Activated CD8-positive, alpha-beta memory T cell treated with anti-CD3 and anti-CD28 coated beads, Interleukin-2, amount 10 ng/mL, durations not matched to agents 7 days and 5 days (primary cell): ENCODE measurements around the gene CSRNP3. TPM values are rescaled to one million over a fixed set of nuclear protein-coding genes. Genes with fewer than 3 reads are reported as not detected.

Source experiments
- ATAC-seq: fragments of 150-1000 bp; cut with Tn5 transposase; one replicate; pipeline ENCODE4 v1.10.0; 2021; ENCODE audit warnings: moderate library complexity
- CTCF ChIA-PET: fragments of 350-600 bp; sonication (Branson Sonifier 250); formaldehyde crosslinking; loops from one replicate; lab custom pipeline; 2021; ENCODE audit warnings: antibody characterized with exemption; lab: Charles Lee
- DNase-seq: peaks from one replicate; pipeline ENCODE4 v3.0.0-alpha.2; 2020
- H3K27ac Mint-ChIP-seq: one replicate; pipeline ENCODE4 v1.8.0; 2021; ENCODE audit warnings: mild to moderate bottlenecking, mixed read lengths
- H3K27me3 Mint-ChIP-seq: one replicate; pipeline ENCODE4 v1.8.0; 2021; ENCODE audit warnings: mixed read lengths
- H3K36me3 Mint-ChIP-seq: one replicate; pipeline ENCODE4 v1.8.0; 2021; ENCODE audit warnings: mild to moderate bottlenecking, mixed read lengths
- H3K4me1 Mint-ChIP-seq: one replicate; pipeline ENCODE4 v1.8.0; 2021; ENCODE audit warnings: mixed read lengths
- H3K4me3 Mint-ChIP-seq: one replicate; pipeline ENCODE4 v1.8.0; 2021; ENCODE audit warnings: mild to moderate bottlenecking, moderate library complexity, mixed read lengths
- H3K9me3 Mint-ChIP-seq: one replicate; pipeline ENCODE4 v1.8.0; 2022; ENCODE audit warnings: low read depth, mixed read lengths
- total RNA-seq, 2 experiments: library from RNA; stranded (reverse); gene quantifications; one replicate each; pipeline ENCODE4 v1.2.3, GENCODE V29; 2021

CSRNP3 gene
- total RNA-seq, 2 experiments from 2014 or later, result not detected

DNA sequence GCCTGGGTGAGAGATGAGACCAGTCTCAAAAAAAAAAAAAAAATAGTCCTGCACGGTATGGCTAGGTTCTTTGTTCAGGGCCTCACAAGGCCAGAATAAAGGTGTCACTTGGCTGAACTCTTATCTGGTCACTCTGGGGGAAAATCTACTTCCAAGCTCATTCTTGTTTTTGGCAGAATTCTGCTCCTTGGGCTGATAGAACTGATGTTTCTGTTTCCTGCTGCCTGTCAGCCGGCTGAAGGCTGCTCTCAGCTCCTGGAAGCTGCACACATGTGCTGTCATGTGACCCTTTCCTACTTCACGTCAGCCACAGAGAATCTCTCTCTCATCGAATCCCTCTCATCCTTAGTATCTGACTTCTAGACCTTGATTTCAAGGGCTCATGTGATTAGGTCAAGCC, 10.4 kb downstream of the CSRNP3 start:
- Mint-ChIP-seq H3K4me3 (no peak overlapping the region), H3K27ac (no peak overlapping the region), H3K27me3 (no peaks in the 10 kb centered on the region), H3K36me3 (no peaks in the 10 kb centered on the region), H3K9me3 (no peaks in the 10 kb centered on the region), H3K4me1 (no peaks in the 10 kb centered on the region)
- CTCF ChIA-PET, result interaction anchor here (0.7 kb wide), 1 partner anchor 11 kb away, joined by 3 read pairs; the partner anchor contains the start of gene CSRNP3
- no peak for DNase-seq
- ATAC-seq, result no peak

DNA sequence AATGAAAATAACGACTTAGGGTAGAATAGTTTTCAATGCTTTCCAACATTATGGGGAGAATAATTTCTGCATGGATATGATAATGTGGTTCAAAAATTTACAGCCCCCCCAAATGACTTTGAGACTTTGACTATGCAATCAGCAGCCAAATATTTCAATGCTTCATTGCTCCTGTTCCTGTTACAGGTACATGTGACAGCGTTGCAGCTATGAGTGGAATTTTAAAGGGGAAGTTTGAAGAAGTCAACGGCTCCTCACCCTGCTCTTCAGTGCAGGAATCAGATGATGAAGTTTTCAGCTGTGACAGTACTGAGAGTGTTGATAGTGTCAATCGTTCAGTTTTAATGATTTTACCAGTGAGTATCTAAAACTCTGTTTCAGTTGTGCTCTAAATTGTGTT, 25.1 kb downstream of the CSRNP3 start:
- CTCF ChIA-PET, result no interaction called here
- H3K4me1 Mint-ChIP-seq, result no peaks in the 10 kb centered on the region
- no peak for ATAC-seq
- no peaks in the 10 kb centered on the region for H3K27me3 Mint-ChIP-seq
- no peaks in the 10 kb centered on the region for H3K9me3 Mint-ChIP-seq
- H3K4me3 Mint-ChIP-seq, result no peak overlapping the region
- no peaks in the 10 kb centered on the region for H3K36me3 Mint-ChIP-seq
- no peak for DNase-seq
- no peak overlapping the region for H3K27ac Mint-ChIP-seq

GRCh38 chr2:165497659-165498317, 28.3 kb downstream of the CSRNP3 start:
- DNase-seq (no peak), ATAC-seq (no peak)
- H3K9me3 Mint-ChIP-seq, result no peaks in the 10 kb centered on the region
- no peak overlapping the region for H3K27ac Mint-ChIP-seq
- no peaks in the 10 kb centered on the region for H3K4me1 Mint-ChIP-seq
- CTCF ChIA-PET, result no interaction called here
- H3K36me3 Mint-ChIP-seq, result no peaks in the 10 kb centered on the region
- no peak overlapping the region for H3K4me3 Mint-ChIP-seq
- no peaks in the 10 kb centered on the region for H3K27me3 Mint-ChIP-seq

GRCh38 chr2:165499131-165499530, 29.6 kb downstream of the CSRNP3 start:
- H3K4me3 Mint-ChIP-seq, result no peak overlapping the region
- H3K36me3 Mint-ChIP-seq, result no peaks in the 10 kb centered on the region
- H3K4me1 Mint-ChIP-seq, result no peaks in the 10 kb centered on the region
- H3K27ac Mint-ChIP-seq, result no peak overlapping the region
- DNase-seq (no peak), ATAC-seq (no peak)
- no peaks in the 10 kb centered on the region for H3K27me3 Mint-ChIP-seq
- CTCF ChIA-PET, result no interaction called here
- no peaks in the 10 kb centered on the region for H3K9me3 Mint-ChIP-seq

DNA sequence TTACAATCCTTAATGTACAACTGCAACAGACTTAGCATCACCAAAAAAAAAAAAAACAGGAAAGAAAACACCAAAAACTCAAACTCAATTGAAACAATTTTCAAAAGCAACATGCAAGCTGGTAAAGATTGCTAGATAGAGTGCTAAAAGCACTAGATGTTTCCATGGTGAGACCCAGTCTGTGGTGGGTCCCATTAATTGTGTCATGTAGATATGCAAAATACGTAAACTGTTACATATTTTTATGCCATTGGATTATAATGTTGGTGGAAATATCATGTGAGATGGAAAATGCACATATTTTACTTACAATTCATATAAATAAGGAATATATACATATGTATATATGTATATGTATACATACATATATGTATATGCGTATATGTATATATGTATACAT, 30.5 kb downstream of the CSRNP3 start:
- no peak for ATAC-seq
- CTCF ChIA-PET, result no interaction called here
- no peaks in the 10 kb centered on the region for H3K36me3 Mint-ChIP-seq
- no peaks in the 10 kb centered on the region for H3K4me1 Mint-ChIP-seq
- no peak overlapping the region for H3K4me3 Mint-ChIP-seq
- H3K27ac Mint-ChIP-seq, result no peak overlapping the region
- DNase-seq, result no peak
- H3K27me3 Mint-ChIP-seq, result no peaks in the 10 kb centered on the region
- no peaks in the 10 kb centered on the region for H3K9me3 Mint-ChIP-seq

GRCh38 chr2:165500816-165501215, 31.3 kb downstream of the CSRNP3 start:
- no peaks in the 10 kb centered on the region for H3K4me1 Mint-ChIP-seq
- no peak overlapping the region for H3K4me3 Mint-ChIP-seq
- ATAC-seq, result no peak
- no peaks in the 10 kb centered on the region for H3K36me3 Mint-ChIP-seq
- H3K9me3 Mint-ChIP-seq, result no peaks in the 10 kb centered on the region
- CTCF ChIA-PET, result no interaction called here
- H3K27ac Mint-ChIP-seq, result no peak overlapping the region
- DNase-seq, result no peak
- H3K27me3 Mint-ChIP-seq, result no peaks in the 10 kb centered on the region

DNA sequence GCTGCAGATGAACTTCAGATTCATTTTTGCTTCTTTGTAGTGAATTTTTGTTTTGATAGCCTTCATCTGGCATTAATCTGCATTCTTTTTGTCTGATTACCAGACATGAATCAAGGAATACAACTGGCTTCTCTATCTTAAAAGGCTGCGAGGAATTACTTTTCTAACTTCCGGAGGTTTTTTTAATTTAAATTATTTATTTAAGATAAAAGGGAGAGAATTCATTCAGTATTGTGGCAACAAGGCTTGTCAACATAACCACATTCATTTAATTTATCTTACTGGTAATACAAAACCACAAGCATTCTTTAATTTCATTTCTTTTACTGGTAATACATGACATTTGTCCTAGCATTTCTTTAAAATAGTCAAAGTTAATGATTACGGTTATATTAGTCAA, 36.0 kb downstream of the CSRNP3 start:
- DNase-seq (no peak), ATAC-seq (no peak)
- Mint-ChIP-seq H3K27me3 (no peaks in the 10 kb centered on the region), H3K4me3 (no peak overlapping the region), H3K27ac (no peak overlapping the region), H3K4me1 (no peaks in the 10 kb centered on the region), H3K36me3 (no peaks in the 10 kb centered on the region), H3K9me3 (no peaks in the 10 kb centered on the region)
- CTCF ChIA-PET, result no interaction called here

GRCh38 chr2:165508927-165509326, 39.4 kb downstream of the CSRNP3 start:
- ATAC-seq (no peak), DNase-seq (no peak)
- Mint-ChIP-seq H3K36me3 (no peaks in the 10 kb centered on the region), H3K9me3 (no peaks in the 10 kb centered on the region), H3K27me3 (no peaks in the 10 kb centered on the region), H3K4me3 (no peak overlapping the region), H3K4me1 (no peaks in the 10 kb centered on the region), H3K27ac (no peak overlapping the region)
- CTCF ChIA-PET, result no interaction called here

- Mint-ChIP-seq H3K27me3 (no peaks in the 10 kb centered on the region), H3K4me3 (no peak overlapping the region), H3K4me1 (no peaks in the 10 kb centered on the region), H3K9me3 (no peaks in the 10 kb centered on the region), H3K36me3 (no peaks in the 10 kb centered on the region), H3K27ac (no peak overlapping the region)
- no peak for ATAC-seq
- no peak for DNase-seq
- CTCF ChIA-PET, result no interaction called here
Observed at GRCh38 chr2:165513479-165513878, 44.0 kb downstream of the CSRNP3 start.

GRCh38 chr2:165518611-165519010, 49.1 kb downstream of the CSRNP3 start:
- no peak overlapping the region for H3K27ac Mint-ChIP-seq
- ATAC-seq (no peak), DNase-seq (no peak)
- CTCF ChIA-PET, result no interaction called here
- no peaks in the 10 kb centered on the region for H3K36me3 Mint-ChIP-seq
- no peaks in the 10 kb centered on the region for H3K27me3 Mint-ChIP-seq
- no peaks in the 10 kb centered on the region for H3K9me3 Mint-ChIP-seq
- H3K4me3 Mint-ChIP-seq, result no peak overlapping the region
- no peaks in the 10 kb centered on the region for H3K4me1 Mint-ChIP-seq

DNA sequence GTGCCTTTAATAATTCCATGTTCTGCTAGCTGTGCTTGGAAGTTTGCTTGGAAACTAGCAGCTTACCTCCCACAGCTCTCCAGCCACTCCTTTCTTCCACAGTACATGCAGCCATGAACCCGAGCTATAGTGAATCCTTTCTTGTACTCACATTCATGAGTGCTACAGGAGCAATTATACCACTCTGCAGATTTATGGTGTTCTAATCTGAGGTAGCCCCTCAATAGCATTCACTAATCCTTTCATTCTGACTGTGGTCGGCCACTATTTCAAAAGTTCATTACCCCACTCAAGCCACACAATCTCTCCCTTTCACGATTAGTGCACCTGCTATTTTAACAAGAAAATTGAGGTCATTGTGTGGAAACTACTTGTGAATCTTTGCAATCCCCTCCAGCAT, 53.2 kb downstream of the CSRNP3 start:
- ATAC-seq (no peak), DNase-seq (no peak)
- Mint-ChIP-seq H3K27me3 (no peaks in the 10 kb centered on the region), H3K4me3 (no peak overlapping the region), H3K9me3 (no peaks in the 10 kb centered on the region), H3K27ac (no peak overlapping the region), H3K4me1 (no peaks in the 10 kb centered on the region), H3K36me3 (no peaks in the 10 kb centered on the region)
- CTCF ChIA-PET, result no interaction called here

- ATAC-seq (no peak), DNase-seq (no peak)
- H3K27ac Mint-ChIP-seq, result no peak overlapping the region
- no peaks in the 10 kb centered on the region for H3K9me3 Mint-ChIP-seq
- no peak overlapping the region for H3K4me3 Mint-ChIP-seq
- no peaks in the 10 kb centered on the region for H3K36me3 Mint-ChIP-seq
- no peaks in the 10 kb centered on the region for H3K27me3 Mint-ChIP-seq
- H3K4me1 Mint-ChIP-seq, result no peaks in the 10 kb centered on the region
- CTCF ChIA-PET, result no interaction called here
Observed at GRCh38 chr2:165524720-165525119, 55.2 kb downstream of the CSRNP3 start.

DNA sequence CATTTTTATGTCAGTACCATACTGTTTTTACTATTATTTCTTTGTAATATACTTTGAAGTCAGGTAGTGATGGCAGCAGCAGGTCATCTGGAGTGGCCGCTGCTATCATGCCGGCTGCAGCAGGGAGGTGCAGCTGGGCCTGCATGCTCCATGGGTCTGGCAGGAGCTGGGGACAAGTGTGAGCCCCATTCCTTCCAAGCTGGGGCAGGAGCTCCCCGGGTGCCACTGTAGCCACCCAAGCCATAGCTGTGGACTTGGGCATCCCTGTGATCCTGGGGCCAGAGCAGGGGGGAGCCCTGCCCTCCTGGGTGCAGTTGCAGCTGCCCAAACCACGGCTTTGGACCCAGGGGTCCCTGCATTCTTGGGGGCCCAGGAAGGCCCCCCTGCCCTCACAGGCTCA, 59.2 kb downstream of the CSRNP3 start:
- no peak overlapping the region for H3K4me3 Mint-ChIP-seq
- no peak overlapping the region for H3K27ac Mint-ChIP-seq
- H3K27me3 Mint-ChIP-seq, result no peaks in the 10 kb centered on the region
- DNase-seq, result no peak
- no peaks in the 10 kb centered on the region for H3K9me3 Mint-ChIP-seq
- CTCF ChIA-PET, result no interaction called here
- no peaks in the 10 kb centered on the region for H3K36me3 Mint-ChIP-seq
- ATAC-seq, result no peak
- H3K4me1 Mint-ChIP-seq, result no peaks in the 10 kb centered on the region

DNA sequence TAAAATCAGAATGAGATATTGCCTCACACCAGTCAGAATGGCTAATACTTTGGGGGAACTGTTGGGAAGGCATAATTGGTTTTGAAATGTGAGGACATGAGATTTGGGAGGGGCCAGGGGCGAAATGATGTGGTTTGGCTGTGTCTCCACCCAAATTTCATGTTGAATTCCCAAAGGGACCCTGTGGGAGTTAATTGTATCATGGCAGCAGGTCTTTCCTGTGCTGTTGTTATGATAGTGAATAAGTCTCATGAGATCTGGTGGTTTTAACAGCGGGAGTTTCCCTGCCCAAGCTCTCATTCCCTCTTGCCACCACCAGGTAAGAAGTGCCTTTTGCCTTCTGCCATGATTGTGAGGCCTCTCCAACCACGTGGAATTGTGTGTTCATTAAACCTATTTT, 59.6 kb downstream of the CSRNP3 start:
- Mint-ChIP-seq H3K27me3 (no peaks in the 10 kb centered on the region), H3K36me3 (no peaks in the 10 kb centered on the region), H3K9me3 (no peaks in the 10 kb centered on the region), H3K27ac (no peak overlapping the region), H3K4me3 (no peak overlapping the region), H3K4me1 (no peaks in the 10 kb centered on the region)
- CTCF ChIA-PET, result no interaction called here
- ATAC-seq, result no peak
- DNase-seq, result no peak

- Mint-ChIP-seq H3K27ac (no peak overlapping the region), H3K4me1 (no peaks in the 10 kb centered on the region), H3K36me3 (no peaks in the 10 kb centered on the region), H3K4me3 (no peak overlapping the region), H3K9me3 (no peaks in the 10 kb centered on the region), H3K27me3 (no peaks in the 10 kb centered on the region)
- CTCF ChIA-PET, result no interaction called here
- ATAC-seq, result no peak
- no peak for DNase-seq
Observed at GRCh38 chr2:165533331-165533730, 63.8 kb downstream of the CSRNP3 start.
